Smooth muscle cell (in vitro differentiated cells): ENCODE data around the gene MYO5C. TPM values are rescaled to one million over a fixed set of nuclear protein-coding genes. Genes with fewer than 3 reads are reported as not detected.

Experiments
- DNase-seq: peaks from one replicate; lab custom pipeline; 2025; ENCODE audit not compliant: unreplicated experiment; lab: John Stamatoyannopoulos, UW
- H2AFZ ChIP-seq: fragments of 200-600 bp; sonication (generic); 2 replicates; pipeline ENCODE4 v1.6.0; 2016; ENCODE audit warnings: antibody characterized with exemption, low read depth, mild to moderate bottlenecking
- H3F3A ChIP-seq: fragments of 200-600 bp; sonication (generic); 2 replicates; pipeline ENCODE4 v1.6.0; 2017; ENCODE audit warnings: antibody characterized with exemption, low read depth
- H3K27ac ChIP-seq: fragments of 200-600 bp; sonication (generic); 2 replicates; pipeline ENCODE4 v1.5.1; 2016; ENCODE audit warnings: low read depth, mild to moderate bottlenecking
- H3K27me3 ChIP-seq: fragments of 200-600 bp; sonication (generic); 2 replicates; pipeline ENCODE4 v1.6.1; 2016; ENCODE audit warnings: low read depth, mild to moderate bottlenecking
- H3K36me3 ChIP-seq: fragments of 200-600 bp; sonication (generic); 2 replicates; pipeline ENCODE4 v1.5.1; 2016; ENCODE audit warnings: low read depth
- H3K4me1 ChIP-seq: fragments of 200-600 bp; sonication (generic); 2 replicates; pipeline ENCODE4 v1.5.1; 2016; ENCODE audit warnings: low read depth
- H3K4me2 ChIP-seq: fragments of 200-600 bp; sonication (generic); 2 replicates; pipeline ENCODE4 v1.6.0; 2016; ENCODE audit warnings: mild to moderate bottlenecking
- H3K4me3 ChIP-seq: fragments of 200-600 bp; sonication (generic); 2 replicates; pipeline ENCODE4 v1.5.1; 2016; ENCODE audit warnings: mild to moderate bottlenecking
- H3K79me2 ChIP-seq: fragments of 200-600 bp; sonication (generic); 2 replicates; pipeline ENCODE4 v1.6.0; 2016; ENCODE audit warnings: low read depth, mild to moderate bottlenecking
- H3K9ac ChIP-seq: fragments of 200-600 bp; sonication (generic); 2 replicates; pipeline ENCODE4 v1.6.0; 2016; ENCODE audit warnings: low read depth
- H3K9me3 ChIP-seq: fragments of 200-600 bp; sonication (generic); replicated peaks from 2 replicates; pipeline ENCODE4 v1.5.1; 2016; ENCODE audit warnings: low read depth
- H4K20me1 ChIP-seq: fragments of 200-600 bp; sonication (generic); 2 replicates; pipeline ENCODE4 v1.6.0; 2016; ENCODE audit warnings: low read depth
- WGBS: methylation state at CpG from one replicate; pipeline ENCODE4 v1.1.7; 2016; ENCODE audit warnings: low lambda C conversion rate; 5-methylcytosine and 5-hydroxymethylcytosine counted together
- polyA plus RNA-seq: library from polyadenylated mRNA; unstranded; fragments of >200 nt; fragmentation: Nextera tagmentation; extraction: Ambion mirVana; gene quantifications from 2 replicates; pipeline ENCODE4 v1.2.1, GENCODE V29; 2016
- total RNA-seq: library from RNA; depleted of rRNA; stranded (reverse); fragments of >200 nt; gene quantifications from 2 replicates; pipeline ENCODE4 v1.2.3, GENCODE V29; 2014
- TF ChIP-seq, protein P1 (sequence below): fragments of 200-600 bp; sonication (generic); IDR thresholded peaks from 2 replicates; pipeline ENCODE4 v1.5.1; 2017; ENCODE audit warnings: borderline replicate concordance, mild to moderate bottlenecking, antibody characterized with exemption; ENCODE audit not compliant: insufficient read depth, poor library complexity, severe bottlenecking

MYO5C gene
- total and polyA plus RNA-seq, 2 experiments from 2014 or later = 0.26 to 1.5 TPM

- 90% methylated on average over 13 of the region's 13 CpGs for WGBS
- Histone ChIP-seq H3K27me3 (no peaks in the 10 kb centered on the region), H3K4me1 (no peaks in the 10 kb centered on the region), H2AFZ (no peak overlapping the region), H4K20me1 (no peaks in the 10 kb centered on the region), H3K36me3 (no peaks in the 10 kb centered on the region), H3K27ac (no peak overlapping the region), H3K9ac (no peak overlapping the region), H3K4me3 (no peak overlapping the region), H3K79me2 (no peaks in the 10 kb centered on the region), H3K9me3 (no peaks in the 10 kb centered on the region), H3K4me2 (no peak overlapping the region), H3F3A (no peaks in the 10 kb centered on the region)
- DNase-seq = no peak
- TF ChIP-seq, protein P1, sequence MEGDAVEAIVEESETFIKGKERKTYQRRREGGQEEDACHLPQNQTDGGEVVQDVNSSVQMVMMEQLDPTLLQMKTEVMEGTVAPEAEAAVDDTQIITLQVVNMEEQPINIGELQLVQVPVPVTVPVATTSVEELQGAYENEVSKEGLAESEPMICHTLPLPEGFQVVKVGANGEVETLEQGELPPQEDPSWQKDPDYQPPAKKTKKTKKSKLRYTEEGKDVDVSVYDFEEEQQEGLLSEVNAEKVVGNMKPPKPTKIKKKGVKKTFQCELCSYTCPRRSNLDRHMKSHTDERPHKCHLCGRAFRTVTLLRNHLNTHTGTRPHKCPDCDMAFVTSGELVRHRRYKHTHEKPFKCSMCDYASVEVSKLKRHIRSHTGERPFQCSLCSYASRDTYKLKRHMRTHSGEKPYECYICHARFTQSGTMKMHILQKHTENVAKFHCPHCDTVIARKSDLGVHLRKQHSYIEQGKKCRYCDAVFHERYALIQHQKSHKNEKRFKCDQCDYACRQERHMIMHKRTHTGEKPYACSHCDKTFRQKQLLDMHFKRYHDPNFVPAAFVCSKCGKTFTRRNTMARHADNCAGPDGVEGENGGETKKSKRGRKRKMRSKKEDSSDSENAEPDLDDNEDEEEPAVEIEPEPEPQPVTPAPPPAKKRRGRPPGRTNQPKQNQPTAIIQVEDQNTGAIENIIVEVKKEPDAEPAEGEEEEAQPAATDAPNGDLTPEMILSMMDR = no peak
Observed at GRCh38 chr15:52278636-52279367, 16.8 kb downstream of the MYO5C start.

DNA sequence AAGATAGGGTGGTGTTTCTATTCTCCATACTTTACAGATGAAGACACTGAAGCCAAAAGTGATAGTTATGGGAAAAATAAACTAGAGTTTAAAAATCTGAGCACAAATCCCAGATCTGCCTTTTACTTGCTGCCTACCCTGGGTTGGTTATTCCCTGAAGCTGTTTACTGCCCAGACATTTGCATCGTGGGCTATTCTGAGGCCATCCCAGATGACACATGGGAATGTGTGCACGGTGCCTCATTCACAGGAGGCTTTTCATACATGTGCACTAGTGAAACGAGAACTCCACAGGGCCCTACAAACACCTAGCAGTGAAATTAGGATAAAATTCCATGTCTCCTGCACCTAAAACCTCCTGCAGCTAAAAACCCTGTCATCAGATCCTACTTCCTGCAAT lies 17.5 kb downstream of the MYO5C start:
- Histone ChIP-seq H3K79me2 (no peaks in the 10 kb centered on the region), H3K36me3 (no peaks in the 10 kb centered on the region), H3K4me2 (no peak overlapping the region), H3K4me1 (no peaks in the 10 kb centered on the region), H3K9me3 (no peaks in the 10 kb centered on the region), H3K4me3 (no peak overlapping the region), H3K9ac (no peak overlapping the region), H3K27ac (no peak overlapping the region), H2AFZ (no peak overlapping the region), H3F3A (no peaks in the 10 kb centered on the region), H4K20me1 (no peaks in the 10 kb centered on the region), H3K27me3 (no peaks in the 10 kb centered on the region)
- WGBS = 70% methylated on average over 3 of the region's 3 CpGs
- TF ChIP-seq, protein P1 = no peak
- DNase-seq = no peak

GRCh38 chr15:52277575-52277974 lies 18.0 kb downstream of the MYO5C start:
- Histone ChIP-seq H3K9me3 (no peaks in the 10 kb centered on the region), H3K27ac (no peak overlapping the region), H3K27me3 (no peaks in the 10 kb centered on the region), H3K36me3 (no peaks in the 10 kb centered on the region), H2AFZ (no peak overlapping the region), H3K4me1 (no peaks in the 10 kb centered on the region), H3K79me2 (no peaks in the 10 kb centered on the region), H3K4me2 (no peak overlapping the region), H3F3A (no peaks in the 10 kb centered on the region), H3K4me3 (no peak overlapping the region), H4K20me1 (no peaks in the 10 kb centered on the region), H3K9ac (no peak overlapping the region)
- WGBS = 97% methylated on average over 9 of the region's 9 CpGs
- DNase-seq = no peak
- TF ChIP-seq, protein P1 = no peak

DNA sequence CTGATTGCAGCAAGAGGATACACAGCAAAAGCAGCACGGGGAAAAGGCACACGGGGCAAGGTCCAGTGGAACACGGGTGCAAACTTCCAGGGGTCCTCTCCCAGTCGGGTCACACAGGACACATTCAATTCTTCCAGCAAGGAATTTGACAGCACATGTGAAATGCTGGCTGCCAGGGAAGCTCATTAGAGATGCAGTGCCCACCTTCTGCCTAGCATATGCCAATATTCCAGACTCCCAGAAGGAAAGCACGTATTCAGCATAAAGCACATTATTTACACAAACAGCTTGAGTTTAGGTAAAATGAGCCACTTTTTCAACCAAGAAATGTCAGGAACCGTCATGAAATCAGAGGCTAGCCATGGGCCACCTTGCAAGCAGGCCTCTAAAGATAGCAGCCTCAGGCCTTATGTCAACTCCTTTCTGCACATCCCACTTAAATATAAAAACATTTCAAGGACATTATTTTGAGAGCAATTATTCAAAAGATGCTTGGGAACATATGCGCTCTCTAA lies 19.3 kb downstream of the MYO5C start:
- H3F3A ChIP-seq = no peaks in the 10 kb centered on the region
- no peaks in the 10 kb centered on the region for H3K9me3 ChIP-seq
- TF ChIP-seq, protein P1 = no peak
- no peak overlapping the region for H2AFZ ChIP-seq
- no peaks in the 10 kb centered on the region for H3K27me3 ChIP-seq
- H3K79me2 ChIP-seq = no peaks in the 10 kb centered on the region
- H3K4me3 ChIP-seq = no peak overlapping the region
- H3K9ac ChIP-seq = no peak overlapping the region
- no peaks in the 10 kb centered on the region for H3K36me3 ChIP-seq
- no peak overlapping the region for H3K27ac ChIP-seq
- 95% methylated on average over 7 of the region's 7 CpGs for WGBS
- H3K4me2 ChIP-seq = no peak overlapping the region
- no peaks in the 10 kb centered on the region for H4K20me1 ChIP-seq
- no peak for DNase-seq
- no peaks in the 10 kb centered on the region for H3K4me1 ChIP-seq
